ENCODE measurements around the gene TRAK1. TPM values are rescaled to one million over a fixed set of nuclear protein-coding genes. Genes with fewer than 3 reads are reported as not detected.

The TRAK1 gene
- total RNA-seq, 1 donor from 2014 or later = 36.8 TPM

DNA sequence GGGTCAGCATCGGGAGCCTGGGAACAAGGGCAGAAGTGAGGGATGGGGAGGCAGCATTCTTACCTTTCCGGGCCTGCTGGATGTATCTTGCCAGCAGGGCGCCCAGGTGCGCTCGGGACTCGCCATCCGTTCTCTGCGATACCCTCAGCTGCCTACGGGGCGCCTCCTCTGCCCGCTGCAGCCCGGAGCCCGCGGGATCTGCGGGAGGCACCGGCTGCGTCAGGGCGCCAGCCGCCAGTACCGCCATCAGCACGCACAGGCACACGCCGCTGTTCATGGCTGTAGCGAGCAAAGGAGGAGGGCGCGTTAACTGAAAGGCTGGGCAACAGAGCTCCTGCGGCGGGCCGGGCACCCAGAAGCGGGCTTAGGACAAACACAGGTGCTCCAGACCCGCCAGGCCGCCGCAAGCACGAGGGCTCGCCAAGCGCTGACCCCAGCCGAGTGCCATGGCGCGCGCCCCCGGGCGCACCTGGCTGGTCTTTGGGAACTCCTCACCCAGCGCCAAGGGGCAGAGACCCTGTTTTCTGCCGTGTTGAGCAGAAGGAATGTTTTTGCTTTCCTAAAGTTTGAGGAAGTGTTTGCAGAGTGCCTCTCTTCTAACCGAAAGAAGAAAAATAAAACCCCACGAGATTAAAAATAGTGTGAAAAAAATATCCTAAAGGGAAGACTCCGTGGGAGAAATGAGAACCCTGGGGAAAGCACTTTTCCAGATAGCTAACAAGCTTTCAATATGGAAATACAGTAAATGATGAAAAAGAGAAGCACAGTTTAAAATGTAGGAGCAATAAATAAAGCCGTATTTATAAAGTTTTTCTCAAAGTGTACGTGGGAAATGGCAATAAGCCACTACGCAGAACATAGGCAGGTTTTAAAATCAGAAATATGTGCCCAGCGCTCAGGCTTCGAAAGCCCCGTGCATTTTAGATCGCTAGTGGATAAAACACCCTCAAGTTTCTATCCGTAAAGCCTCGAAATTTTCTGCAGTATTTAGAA is 172.5 kb downstream of the TRAK1 start:
- Histone ChIP-seq H3K4me1 (peaks cover 27% of the 10 kb centered on the region), H3K27me3 (no peaks in the 10 kb centered on the region), H3K9me3 (no peaks in the 10 kb centered on the region), H3K27ac (no peak overlapping the region), H3K4me3 (peak overlapping the region in 1 of 2 donors; percentile 16), H3K36me3 (no peaks in the 10 kb centered on the region)
- intact Hi-C loops (cut with DNase I) = no loop called here
- no peak for DNase-seq (ENCODE audit: extremely low spot score in 2 of 2)
- no peak for TF ChIP-seq POLR2A (IDR thresholded peaks at IDR 0.05)
- TF ChIP-seq, protein P1, sequence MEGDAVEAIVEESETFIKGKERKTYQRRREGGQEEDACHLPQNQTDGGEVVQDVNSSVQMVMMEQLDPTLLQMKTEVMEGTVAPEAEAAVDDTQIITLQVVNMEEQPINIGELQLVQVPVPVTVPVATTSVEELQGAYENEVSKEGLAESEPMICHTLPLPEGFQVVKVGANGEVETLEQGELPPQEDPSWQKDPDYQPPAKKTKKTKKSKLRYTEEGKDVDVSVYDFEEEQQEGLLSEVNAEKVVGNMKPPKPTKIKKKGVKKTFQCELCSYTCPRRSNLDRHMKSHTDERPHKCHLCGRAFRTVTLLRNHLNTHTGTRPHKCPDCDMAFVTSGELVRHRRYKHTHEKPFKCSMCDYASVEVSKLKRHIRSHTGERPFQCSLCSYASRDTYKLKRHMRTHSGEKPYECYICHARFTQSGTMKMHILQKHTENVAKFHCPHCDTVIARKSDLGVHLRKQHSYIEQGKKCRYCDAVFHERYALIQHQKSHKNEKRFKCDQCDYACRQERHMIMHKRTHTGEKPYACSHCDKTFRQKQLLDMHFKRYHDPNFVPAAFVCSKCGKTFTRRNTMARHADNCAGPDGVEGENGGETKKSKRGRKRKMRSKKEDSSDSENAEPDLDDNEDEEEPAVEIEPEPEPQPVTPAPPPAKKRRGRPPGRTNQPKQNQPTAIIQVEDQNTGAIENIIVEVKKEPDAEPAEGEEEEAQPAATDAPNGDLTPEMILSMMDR (IDR thresholded peaks at IDR 0.05) = no peak
- TF ChIP-seq POLR2AphosphoS5 (IDR thresholded peaks at IDR 0.05; ENCODE audit: insufficient read depth in 1 of 2, low read depth in 1 of 2) = no peak

DNA sequence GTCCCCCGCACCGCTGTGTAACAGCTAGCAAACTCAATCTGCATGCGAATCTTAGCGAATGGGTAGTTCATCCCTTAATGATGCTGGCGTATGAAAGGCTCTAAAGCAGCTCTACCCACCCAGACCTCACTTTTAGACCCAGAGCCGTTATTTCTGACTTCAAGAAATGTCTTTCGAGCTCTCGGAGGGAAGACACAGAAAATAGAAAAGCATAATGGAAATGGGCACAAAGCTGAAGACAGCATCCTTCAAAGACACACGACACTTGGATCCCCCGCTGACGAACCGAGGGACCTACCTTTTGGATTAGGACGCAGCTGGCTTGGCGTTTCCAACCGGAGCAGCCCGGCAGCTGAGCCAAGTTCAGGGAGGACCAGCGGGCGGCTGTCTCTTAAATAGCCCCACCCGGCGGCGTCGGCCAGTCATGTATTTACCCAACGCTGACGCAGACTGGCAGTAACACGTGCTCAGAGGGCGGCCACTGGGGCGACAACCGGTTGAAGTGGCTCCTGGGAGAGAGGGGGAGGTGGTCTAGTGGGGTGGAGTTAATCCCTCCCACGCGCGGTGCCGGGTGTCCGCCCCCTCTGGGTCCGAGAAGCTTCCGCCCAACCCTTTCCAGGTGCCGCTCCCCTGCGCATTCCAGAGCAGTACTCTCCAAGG is 173.4 kb downstream of the TRAK1 start:
- Histone ChIP-seq H3K4me3 (no peak overlapping the region), H3K9me3 (no peaks in the 10 kb centered on the region), H3K36me3 (no peaks in the 10 kb centered on the region), H3K4me1 (peaks cover 27% of the 10 kb centered on the region), H3K27ac (no peak overlapping the region), H3K27me3 (no peaks in the 10 kb centered on the region)
- no peak for TF ChIP-seq POLR2A (IDR thresholded peaks at IDR 0.05)
- intact Hi-C loops (cut with DNase I) = no loop called here
- DNase-seq (ENCODE audit: extremely low spot score in 2 of 2) = no peak

DNA sequence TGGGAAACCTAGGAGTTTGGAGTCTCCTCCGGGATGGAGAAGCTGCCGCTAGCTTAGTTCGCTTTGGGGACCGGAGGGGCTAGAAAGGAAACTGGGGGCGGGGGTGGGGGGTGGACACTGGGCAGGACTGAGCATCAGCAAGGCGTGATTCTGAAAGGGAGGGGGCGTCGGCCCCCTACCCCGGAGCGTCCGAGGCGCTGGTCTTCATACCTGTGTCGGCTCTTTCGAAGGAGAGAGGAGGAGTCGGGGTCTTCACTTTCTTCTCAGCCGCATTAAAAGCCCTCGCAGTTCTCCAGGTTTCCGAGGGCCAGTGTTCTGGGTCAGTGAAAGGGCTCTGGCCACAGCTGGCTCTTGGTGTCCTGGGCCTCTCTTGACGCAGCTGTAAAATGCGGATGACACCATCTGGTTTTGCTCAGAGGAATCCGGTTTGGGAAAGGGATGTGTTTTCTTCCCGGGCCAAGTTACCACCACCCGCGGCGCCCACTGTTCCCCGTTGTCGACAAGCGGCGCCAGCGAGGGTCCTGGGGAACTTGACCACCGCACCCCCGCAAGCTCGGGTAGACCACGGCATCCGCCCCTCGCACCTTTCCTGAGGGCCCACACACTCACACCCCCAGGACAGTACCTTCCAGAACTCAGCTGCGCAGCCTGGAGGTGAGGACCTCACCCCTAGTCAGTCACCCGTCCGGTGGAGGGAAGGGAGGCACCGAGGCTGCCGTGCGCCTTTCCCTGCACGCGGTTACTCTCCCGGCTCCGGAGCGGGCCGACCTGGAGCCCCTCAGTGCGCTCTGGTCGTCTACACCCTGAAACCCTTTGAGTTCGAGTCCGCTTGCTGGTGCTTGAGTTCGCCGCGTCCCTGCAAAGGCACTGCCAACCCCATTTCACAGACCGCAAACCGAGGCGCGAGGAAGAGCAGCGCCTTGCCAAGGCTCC is 174.2 kb downstream of the TRAK1 start:
- no peak for TF ChIP-seq POLR2A (IDR thresholded peaks at IDR 0.05)
- TF ChIP-seq, protein P1 (IDR thresholded peaks at IDR 0.05) = no peak
- TF ChIP-seq POLR2AphosphoS5 (IDR thresholded peaks at IDR 0.05; ENCODE audit: insufficient read depth in 1 of 2, low read depth in 1 of 2) = no peak
- Histone ChIP-seq H3K4me1 (peaks cover 27% of the 10 kb centered on the region), H3K36me3 (no peaks in the 10 kb centered on the region), H3K4me3 (no peak overlapping the region), H3K27me3 (no peaks in the 10 kb centered on the region), H3K9me3 (no peaks in the 10 kb centered on the region), H3K27ac (no peak overlapping the region)
- no peak for DNase-seq (ENCODE audit: extremely low spot score in 2 of 2)
- intact Hi-C loops (cut with DNase I) = no loop called here

GRCh38 chr3:42266085-42266484 is 174.9 kb downstream of the TRAK1 start, which contains the start of gene CCK:
Gene CCK, minus strand, starts transcription at chr3:42266185. Its CDS starts 2,555 bp downstream, at chr3:42263630.
- Histone ChIP-seq H3K4me3 (no peak within 1 kb of the TSS), H3K9me3 (no peaks in the 10 kb centered on the region), H3K27me3 (no peaks in the 10 kb centered on the region), H3K4me1 (peaks cover 27% of the 10 kb centered on the region), H3K27ac (no peak within 1 kb of the TSS), H3K36me3 (no peaks in the 10 kb centered on the region)
- intact Hi-C loops (cut with DNase I) = no loop called here
- no peak for DNase-seq (ENCODE audit: extremely low spot score in 2 of 2)
- TF ChIP-seq POLR2AphosphoS5 (IDR thresholded peaks at IDR 0.05; ENCODE audit: insufficient read depth in 1 of 2, low read depth in 1 of 2) (no peak), POLR2A (IDR thresholded peaks at IDR 0.05) (no peak)
- TF ChIP-seq, protein P1 (IDR thresholded peaks at IDR 0.05) = no peak

GRCh38 chr3:42267878-42268277 is 176.7 kb downstream of the TRAK1 start:
- no peaks in the 10 kb centered on the region for H3K36me3 ChIP-seq
- H3K4me1 ChIP-seq = peaks cover 27% of the 10 kb centered on the region
- no peak overlapping the region for H3K4me3 ChIP-seq
- no peak for TF ChIP-seq POLR2AphosphoS5 (IDR thresholded peaks at IDR 0.05; ENCODE audit: insufficient read depth in 1 of 2, low read depth in 1 of 2)
- TF ChIP-seq, protein P1 (IDR thresholded peaks at IDR 0.05) = no peak
- TF ChIP-seq POLR2A (IDR thresholded peaks at IDR 0.05) = no peak
- H3K27ac ChIP-seq = no peak overlapping the region
- intact Hi-C loops (cut with DNase I) = no loop called here
- no peak for DNase-seq (ENCODE audit: extremely low spot score in 2 of 2)
- no peaks in the 10 kb centered on the region for H3K27me3 ChIP-seq
- no peaks in the 10 kb centered on the region for H3K9me3 ChIP-seq

Data from vagina (tissue), 2 donors.